Calu3 (cell line): ENCODE measurements around the gene ARL8B. TPM values are rescaled to one million over a fixed set of nuclear protein-coding genes. Genes with fewer than 3 reads are reported as not detected.

Experiments
- BruUV-seq: library from RNA; stranded (reverse); fragments of 400-500 nt; replicated peaks from 2 replicates; lab custom pipeline; 2021; lab: Mats Ljungman, UMichigan
- CTCF ChIA-PET: fragments of 300-600 bp; sonication (Branson Sonifier 250); formaldehyde crosslinking; loops from one replicate; lab custom pipeline; 2022; ENCODE audit warnings: antibody characterized with exemption; lab: Charles Lee
- DNase-seq: peaks from one replicate; pipeline ENCODE4 v3.0.0; 2022
- H3K27ac Mint-ChIP-seq: one replicate; pipeline ENCODE4 v1.8.0; 2022; ENCODE audit warnings: mixed read lengths; ENCODE audit not compliant: unreplicated experiment
- H3K27me3 Mint-ChIP-seq: one replicate; pipeline ENCODE4 v1.8.0; 2022; ENCODE audit warnings: mixed read lengths; ENCODE audit not compliant: unreplicated experiment
- H3K36me3 Mint-ChIP-seq: one replicate; pipeline ENCODE4 v1.8.0; 2022; ENCODE audit warnings: mild to moderate bottlenecking, moderate library complexity, mixed read lengths; ENCODE audit not compliant: insufficient read depth, unreplicated experiment
- H3K4me1 Mint-ChIP-seq: one replicate; pipeline ENCODE4 v1.8.0; 2022; ENCODE audit warnings: mild to moderate bottlenecking, low read depth, mixed read lengths; ENCODE audit not compliant: unreplicated experiment
- H3K4me3 Mint-ChIP-seq: one replicate; pipeline ENCODE4 v1.8.0; 2022; ENCODE audit warnings: mild to moderate bottlenecking, low read depth, moderate library complexity, mixed read lengths; ENCODE audit not compliant: unreplicated experiment
- H3K9me3 Mint-ChIP-seq: one replicate; pipeline ENCODE4 v1.8.0; 2022; ENCODE audit warnings: low read depth, mixed read lengths; ENCODE audit not compliant: unreplicated experiment
- CTCF ChIP-seq: fragments of 200-600 bp; IDR thresholded peaks from one replicate; pipeline ENCODE4 v1.8.0; 2022; ENCODE audit warnings: antibody characterized with exemption; ENCODE audit not compliant: unreplicated experiment
- intact Hi-C: fragments of 100-400 bp; cut with micrococcal nuclease; formaldehyde crosslinking; loops from one replicate; pipeline ENCODE4 v1.10.0; 2022; ENCODE audit not compliant: unreplicated experiment
- total RNA-seq: library from RNA; stranded (reverse); gene quantifications from 2 replicates; pipeline ENCODE4 v1.2.3, GENCODE V29; 2022

The ARL8B gene
- total RNA-seq, 1 experiment from 2014 or later = 47.0 TPM

- peaks cover 32% of the 10 kb centered on the region for H3K4me1 Mint-ChIP-seq
- TF ChIP-seq CTCF = no peak
- no peaks in the 10 kb centered on the region for H3K27me3 Mint-ChIP-seq
- DNase-seq = no peak
- intact Hi-C loops = no loop called here
- peaks cover 68% of the 10 kb centered on the region for H3K36me3 Mint-ChIP-seq
- CTCF ChIA-PET = no interaction called here
- H3K27ac Mint-ChIP-seq = no peak overlapping the region
- H3K9me3 Mint-ChIP-seq = no peaks in the 10 kb centered on the region
- H3K4me3 Mint-ChIP-seq = no peak overlapping the region
- BruUV-seq = no TSS peak
Measured at GRCh38 chr3:5198986-5199731, 77.1 kb downstream of the ARL8B start.

GRCh38 chr3:5201536-5201935 lies 79.4 kb downstream of the ARL8B start:
- Mint-ChIP-seq H3K4me1 (peaks cover 16% of the 10 kb centered on the region), H3K27ac (no peak overlapping the region), H3K36me3 (peaks cover 67% of the 10 kb centered on the region)

GRCh38 chr3:5202222-5202621 lies 80.1 kb downstream of the ARL8B start:
- TF ChIP-seq CTCF = no peak
- Mint-ChIP-seq H3K27ac (no peak overlapping the region), H3K4me3 (no peak overlapping the region), H3K27me3 (no peaks in the 10 kb centered on the region), H3K36me3 (peaks cover 67% of the 10 kb centered on the region), H3K4me1 (peaks cover 9% of the 10 kb centered on the region), H3K9me3 (no peaks in the 10 kb centered on the region)
- no peak for DNase-seq
- CTCF ChIA-PET = no interaction called here
- intact Hi-C loops = no loop called here
- BruUV-seq = no TSS peak

More at GRCh38 chr3:5201536-5201935, 79.4 kb downstream of the ARL8B start:
- Mint-ChIP-seq H3K9me3 (no peaks in the 10 kb centered on the region), H3K27me3 (no peaks in the 10 kb centered on the region), H3K4me3 (no peak overlapping the region)
- DNase-seq = no peak
- BruUV-seq = no TSS peak
- intact Hi-C loops = no loop called here
- no peak for TF ChIP-seq CTCF
- CTCF ChIA-PET = no interaction called here

GRCh38 chr3:5205165-5205941 lies 83.3 kb downstream of the ARL8B start:
- intact Hi-C loops = no loop called here
- Mint-ChIP-seq H3K27ac (no peak overlapping the region), H3K4me1 (no peaks in the 10 kb centered on the region), H3K4me3 (no peak overlapping the region), H3K9me3 (no peaks in the 10 kb centered on the region), H3K27me3 (no peaks in the 10 kb centered on the region), H3K36me3 (peaks cover 67% of the 10 kb centered on the region)
- no TSS peak for BruUV-seq
- TF ChIP-seq CTCF = no peak
- DNase-seq = no peak
- CTCF ChIA-PET = no interaction called here
